GM18511 (cell line): Measurements from ENCODE around the gene CTNNA2.

ENCODE experiments used
- ATAC-seq: cut with Tn5 transposase; IDR thresholded peaks from one replicate; pipeline ENCODE4 v1.9.1; 2021; ENCODE audit warnings: mild to moderate bottlenecking, moderate library complexity; ENCODE audit not compliant: unreplicated experiment

Gene CTNNA2

DNA sequence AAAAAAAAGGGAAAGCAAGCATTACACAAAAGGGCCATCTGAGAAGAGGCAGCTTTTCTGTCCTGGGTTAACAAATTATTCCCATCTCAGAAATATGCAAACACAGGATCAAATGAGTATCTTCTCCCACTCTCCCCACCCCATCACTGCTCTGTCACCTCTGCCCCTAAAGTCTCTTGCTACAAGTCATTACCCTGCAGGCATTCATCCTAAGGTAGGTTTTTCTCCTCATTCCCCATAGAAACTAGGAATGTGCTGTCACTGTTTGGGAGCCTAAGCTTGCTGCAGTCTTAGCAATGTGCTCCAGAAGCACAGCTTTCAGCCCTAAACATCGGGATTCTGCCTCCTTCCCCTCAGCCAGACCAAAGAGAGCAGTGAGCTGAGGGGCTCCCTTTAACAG, 788.1 kb downstream of the CTNNA2 start:
- ATAC-seq = no peak

GRCh38 chr2:80302001-80302313, 789.1 kb downstream of the CTNNA2 start:
- no peak for ATAC-seq

GRCh38 chr2:80302314-80303005, 789.6 kb downstream of the CTNNA2 start:
- no peak for ATAC-seq

DNA sequence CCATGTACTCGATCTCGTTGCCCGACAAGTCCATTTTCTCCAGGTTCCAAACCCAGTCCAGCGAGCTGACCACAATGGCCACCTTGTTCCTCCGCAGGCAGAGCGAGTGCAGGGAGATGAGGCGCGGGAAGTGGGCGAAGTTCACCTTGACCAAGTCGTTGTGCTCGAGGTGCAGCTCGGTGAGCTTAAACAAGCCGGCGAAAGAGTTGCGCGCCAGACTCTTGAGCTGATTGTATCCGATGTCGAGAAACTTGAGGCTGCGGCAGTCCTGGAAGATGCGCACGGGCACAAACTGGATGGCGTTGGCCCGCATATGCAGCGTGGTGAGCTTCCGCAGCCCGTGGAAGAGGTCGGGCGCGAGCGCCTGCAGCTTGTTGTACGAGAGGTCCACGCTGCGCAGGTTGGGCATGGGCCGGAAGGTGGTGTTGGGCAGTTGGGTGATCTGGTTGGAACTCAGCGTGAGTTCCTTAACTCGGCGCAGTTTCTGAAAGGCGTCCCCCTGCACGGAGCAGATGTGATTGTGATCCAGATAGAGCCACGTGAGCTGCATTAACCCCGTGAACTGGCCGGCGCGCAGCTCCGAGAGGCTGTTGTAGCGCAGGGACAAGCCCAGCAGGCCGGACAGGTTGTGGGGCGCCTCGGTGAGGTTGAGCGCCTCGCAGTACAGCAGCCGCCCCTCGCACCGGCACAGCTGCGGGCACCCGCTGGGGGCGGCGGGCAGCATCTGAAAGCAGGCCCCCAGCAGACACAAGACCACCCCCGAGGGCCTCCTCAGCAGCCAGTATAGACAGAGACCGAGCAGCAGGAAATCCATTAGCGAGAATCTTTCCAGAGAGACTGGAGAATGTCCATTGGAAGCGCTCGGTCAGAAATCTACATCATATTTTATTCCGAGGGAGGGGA, 790.4 kb downstream of the CTNNA2 start:
- ATAC-seq = no peak

- ATAC-seq = no peak
Observed at GRCh38 chr2:80303909-80304837, 791.3 kb downstream of the CTNNA2 start, which contains the start of gene LRRTM1. TSS of gene LRRTM1 (minus strand) at chr2:80304752. CDS start at chr2:80303819, 933 bp downstream.

DNA sequence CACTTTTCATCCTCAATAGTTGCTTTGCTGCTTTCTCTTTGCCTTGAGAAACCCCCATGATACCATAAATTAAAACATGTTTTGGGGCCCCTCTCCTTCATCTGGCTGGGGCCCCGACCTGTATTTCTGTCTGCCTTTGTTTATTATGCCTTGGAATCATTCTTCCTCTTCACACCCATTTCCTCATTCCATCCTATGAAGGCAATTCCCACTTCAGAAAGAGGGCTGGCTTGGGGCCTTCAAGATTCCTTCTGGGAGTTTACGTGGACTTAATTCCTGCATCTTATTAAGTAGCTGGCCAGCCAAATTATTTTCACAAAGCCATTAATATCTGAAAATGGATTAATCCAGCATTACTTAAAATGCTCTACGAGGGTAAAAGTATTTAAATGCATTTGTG, 798.5 kb downstream of the CTNNA2 start:
- no peak for ATAC-seq

- no peak for ATAC-seq
Observed at GRCh38 chr2:80312282-80312839, 799.5 kb downstream of the CTNNA2 start.

DNA sequence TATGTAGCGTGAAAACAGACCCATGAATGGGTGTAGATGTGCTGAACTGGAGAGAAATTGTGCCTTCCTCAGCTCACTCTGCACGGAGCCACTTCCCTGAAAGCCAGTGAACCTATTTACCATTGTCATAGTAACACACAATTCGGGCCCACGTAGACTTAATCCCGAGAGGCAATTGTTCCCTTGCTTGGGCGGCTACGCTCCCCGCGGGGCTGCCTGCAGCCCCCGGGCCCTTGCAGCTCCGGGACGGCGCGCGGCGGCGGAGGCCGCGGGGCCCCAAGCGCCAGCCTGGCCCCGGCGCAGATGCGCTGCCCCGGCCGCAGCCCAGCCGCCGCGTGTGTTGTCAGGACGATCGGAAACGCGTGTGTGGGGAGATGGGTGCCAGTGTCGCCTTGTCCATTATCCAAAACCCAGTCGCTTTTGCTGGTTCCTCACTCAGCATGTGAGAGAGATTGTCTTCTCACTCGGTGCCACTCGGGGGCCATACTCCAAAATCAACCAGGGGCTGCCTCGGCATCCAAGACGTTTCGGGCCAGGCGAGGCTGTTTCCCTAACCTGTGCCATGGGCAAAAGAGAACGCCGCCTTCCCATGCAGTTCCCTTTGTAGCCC, 809.6 kb downstream of the CTNNA2 start:
- ATAC-seq = no peak

GRCh38 chr2:80322958-80323357, 810.1 kb downstream of the CTNNA2 start:
- no peak for ATAC-seq

- ATAC-seq = no peak
Observed at GRCh38 chr2:80323610-80324009, 810.8 kb downstream of the CTNNA2 start.

DNA sequence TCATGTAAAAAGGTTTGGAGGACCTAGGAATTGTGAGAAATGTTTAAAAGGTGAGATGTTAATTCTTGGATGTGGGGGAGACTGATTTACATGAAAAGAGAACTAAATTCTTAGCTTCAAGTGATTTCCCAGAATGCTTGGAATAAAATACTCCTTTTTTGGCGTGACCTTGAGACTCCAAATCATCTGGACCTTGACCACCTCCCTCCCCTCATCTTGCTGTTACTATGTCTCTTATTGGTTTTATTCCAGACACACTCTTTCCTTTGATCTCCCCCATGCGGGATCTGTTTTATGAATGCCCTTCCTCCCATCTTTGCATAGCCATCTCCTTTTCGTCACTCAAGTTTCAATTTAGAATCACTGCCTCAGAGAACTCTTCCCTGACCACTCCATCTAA, 811.7 kb downstream of the CTNNA2 start:
- no peak for ATAC-seq

DNA sequence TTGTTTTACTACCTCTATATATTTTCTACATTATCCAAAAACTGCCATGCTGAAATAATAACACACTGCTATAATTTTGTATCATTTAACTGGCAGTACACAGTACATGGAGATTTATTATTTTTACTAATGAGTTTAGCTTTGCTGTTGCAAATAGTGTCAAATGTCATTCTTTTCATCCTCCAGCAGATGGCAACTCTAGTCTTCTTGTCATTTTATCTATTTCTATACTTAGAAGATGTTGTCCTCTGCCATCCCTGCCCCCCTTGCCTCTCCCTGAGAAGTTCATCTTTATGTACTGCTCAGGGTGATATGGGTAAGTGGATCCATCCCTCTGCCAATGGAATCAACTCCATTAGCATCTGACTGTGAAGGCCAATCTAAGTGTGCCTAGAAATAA, 813.4 kb downstream of the CTNNA2 start:
- ATAC-seq = no peak

DNA sequence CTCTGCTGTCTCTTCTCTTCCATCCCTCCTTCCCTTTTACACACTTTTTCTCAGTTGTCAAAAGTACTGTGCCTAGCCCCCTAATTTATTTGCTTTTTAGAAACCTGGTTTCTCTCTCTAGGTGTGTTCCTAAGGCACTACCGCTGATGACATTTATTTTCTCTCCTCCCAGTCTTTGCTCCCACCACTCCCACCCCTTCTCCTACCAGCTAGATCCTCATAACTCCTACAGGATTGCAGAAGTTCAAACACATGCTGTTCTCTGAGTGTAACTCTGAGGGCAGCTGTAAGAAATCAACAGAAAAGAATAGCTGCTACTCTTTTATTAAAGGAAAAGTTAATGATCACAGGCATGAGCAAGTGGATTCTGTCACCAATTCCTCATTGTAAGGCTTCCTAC, 814.0 kb downstream of the CTNNA2 start:
- ATAC-seq = no peak

DNA sequence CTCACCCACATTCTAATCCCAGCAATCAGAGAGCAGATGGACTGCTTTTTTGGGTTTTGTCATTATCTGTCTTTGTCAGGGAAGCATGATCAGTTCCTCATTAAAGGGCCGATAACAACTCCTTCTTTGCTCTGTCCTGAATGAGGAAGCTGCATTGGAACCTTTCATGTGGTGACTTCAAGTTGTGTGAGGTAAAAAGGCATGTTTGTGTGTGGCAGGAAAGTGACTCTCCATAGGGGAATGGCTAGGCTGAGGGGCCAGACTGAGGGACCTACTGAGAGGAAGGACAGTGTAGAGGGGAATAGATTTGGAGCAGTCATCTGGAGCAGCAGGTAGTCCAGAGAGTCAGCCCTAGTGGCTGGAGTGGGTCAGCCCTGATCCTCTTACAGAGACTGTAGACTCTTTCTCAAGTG, 815.3 kb downstream of the CTNNA2 start:
- no peak for ATAC-seq

DNA sequence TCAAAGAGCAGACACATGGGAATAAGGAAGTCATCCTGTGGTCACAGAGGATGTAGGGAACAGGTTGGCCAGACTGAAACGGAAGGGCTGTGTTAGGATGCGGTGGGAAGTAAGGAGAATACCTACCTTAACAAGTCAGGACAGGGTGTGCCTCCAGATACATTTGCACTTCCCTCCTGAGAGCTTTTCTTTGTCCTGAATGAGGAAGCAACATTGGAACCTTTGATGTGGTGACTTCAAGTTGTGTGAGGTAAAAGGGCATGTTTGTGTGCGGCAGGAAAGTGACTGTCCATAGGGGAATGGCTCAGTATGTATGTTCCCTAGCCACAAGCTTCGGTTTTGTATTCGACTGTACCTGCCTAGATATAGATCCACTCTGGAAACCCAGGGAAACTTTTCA, 816.6 kb downstream of the CTNNA2 start:
- ATAC-seq = no peak

- ATAC-seq = no peak
Observed at GRCh38 chr2:80330527-80331450, 817.9 kb downstream of the CTNNA2 start.

GRCh38 chr2:80333886-80334285, 821.0 kb downstream of the CTNNA2 start:
- ATAC-seq = no peak

- no peak for ATAC-seq
Observed at GRCh38 chr2:80335411-80335810, 822.6 kb downstream of the CTNNA2 start.

DNA sequence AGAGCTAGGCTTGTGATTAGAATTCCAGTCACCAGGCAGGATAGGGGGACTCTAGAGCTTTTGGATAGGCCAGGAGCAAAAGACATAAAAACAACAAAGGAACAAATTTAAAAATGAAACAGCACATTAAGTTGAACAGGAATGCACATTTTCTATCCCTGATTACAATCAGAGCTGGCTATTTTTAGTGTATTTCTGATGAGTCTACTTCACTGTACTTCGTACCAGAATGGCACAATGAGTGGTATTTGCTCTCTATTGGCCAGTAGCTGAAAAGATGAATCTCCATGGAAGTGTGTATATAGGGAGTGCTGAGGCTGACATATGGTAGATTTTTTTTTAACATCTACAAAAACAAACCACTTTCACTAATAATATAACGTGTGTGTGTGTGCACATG, 825.9 kb downstream of the CTNNA2 start:
- ATAC-seq = no peak
